ENCODE measurements around the gene PRELID3B.
A peak's percentile ranks its signal among the peaks of the same experiment; 100 is the strongest.

Gene PRELID3B

DNA sequence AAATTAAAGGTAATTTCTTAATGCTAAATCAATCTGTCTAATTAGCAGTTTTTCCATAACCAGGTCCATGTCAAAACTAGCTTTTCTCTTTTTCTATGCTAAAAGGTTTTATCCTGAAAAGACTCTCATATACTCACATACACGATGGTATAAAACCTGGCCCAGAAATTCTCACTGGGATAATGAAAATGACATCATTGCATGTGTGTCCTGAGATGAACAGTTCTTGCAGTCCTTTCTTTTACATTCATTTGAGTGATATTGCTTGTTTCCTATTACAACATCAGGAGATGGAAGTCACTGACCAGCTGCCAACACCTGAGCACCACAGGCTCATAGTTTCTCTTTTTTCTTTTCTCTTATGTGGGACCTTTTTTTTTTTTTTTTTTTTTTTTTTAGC is 7.9 kb upstream of the PRELID3B start:
- H3K36me3 ChIP-seq (ENCODE audit: control insufficient read depth in 1 of 2, insufficient read depth in 2 of 2, low read length in 2 of 2), result no peaks in the 10 kb centered on the region
- no peak overlapping the region for H3K14ac ChIP-seq (ENCODE audit: low read length)
- H2AK5ac ChIP-seq (ENCODE audit: low read length), result no peak overlapping the region
- no peak overlapping the region for H4K12ac ChIP-seq (ENCODE audit: low read depth, low read length)
- no peak overlapping the region for H3K4me3 ChIP-seq (ENCODE audit: low read depth, low read length)
- H2BK5ac ChIP-seq (ENCODE audit: low read depth, low read length, poor library complexity), result no peak overlapping the region
- no peaks in the 10 kb centered on the region for H3K79me1 ChIP-seq (ENCODE audit: low read length)
- DNase-seq, result no peak
- H3K27me3 ChIP-seq (ENCODE audit: insufficient read depth, low read length), result no peaks in the 10 kb centered on the region
- no peak overlapping the region for H3K23ac ChIP-seq (ENCODE audit: low read length)
- peaks cover 0 to 2% of the 10 kb centered on the region in 2 experiments for H3K4me1 ChIP-seq (ENCODE audit: control insufficient read depth in 1 of 2, insufficient read depth in 2 of 2, low read length in 2 of 2)
- no peak overlapping the region for H3K4ac ChIP-seq (ENCODE audit: low read depth, low read length)
- no peak overlapping the region for H3K18ac ChIP-seq (ENCODE audit: low read length)
- no peak overlapping the region for H3K9ac ChIP-seq (ENCODE audit: low read length)
- no peaks in the 10 kb centered on the region for H3K9me3 ChIP-seq (ENCODE audit: insufficient read depth, low read depth, low read length)
- H2BK120ac ChIP-seq (ENCODE audit: insufficient read depth, low read length, poor library complexity), result no peak overlapping the region
- H2BK12ac ChIP-seq (ENCODE audit: low read length), result no peak overlapping the region
- no peak overlapping the region for H2AFZ ChIP-seq (ENCODE audit: insufficient read depth, low read length, poor library complexity)
- no peak overlapping the region for H3K4me2 ChIP-seq (ENCODE audit: low read length)
- H3K27ac ChIP-seq (ENCODE audit: low read depth, low read length), result no peak overlapping the region
- no peak overlapping the region for H4K91ac ChIP-seq (ENCODE audit: low read depth, low read length)
- WGBS (ENCODE audit: extremely low coverage, insufficient coverage, insufficient read length), result no CpG with 5 or more reads among the region's 1 CpG
- H3K79me2 ChIP-seq (ENCODE audit: control insufficient read depth, insufficient read depth, low read length, poor library complexity), result no peaks in the 10 kb centered on the region
- no peak overlapping the region for H4K8ac ChIP-seq (ENCODE audit: low read depth, low read length)

DNA sequence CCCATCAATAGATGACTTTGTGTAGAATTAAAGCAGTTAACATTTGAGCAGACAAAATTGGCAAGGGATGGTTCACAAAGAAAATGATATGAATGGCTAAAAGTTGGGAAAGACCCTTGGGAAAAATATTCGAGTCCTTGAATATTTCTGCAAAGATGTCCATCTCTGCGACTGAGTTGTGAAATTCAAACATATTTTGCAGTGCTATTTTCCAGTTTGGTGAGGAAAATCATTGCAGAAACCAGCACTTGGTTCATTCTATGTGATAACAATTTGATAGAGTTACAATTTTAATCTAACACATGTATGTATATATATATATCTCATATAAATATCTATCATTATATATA is 6.1 kb upstream of the PRELID3B start:
- H3K9ac ChIP-seq (ENCODE audit: low read length), result no peak overlapping the region
- H3K79me2 ChIP-seq (ENCODE audit: control insufficient read depth, insufficient read depth, low read length, poor library complexity), result no peaks in the 10 kb centered on the region
- no peak overlapping the region for H2BK5ac ChIP-seq (ENCODE audit: low read depth, low read length, poor library complexity)
- WGBS (ENCODE audit: extremely low coverage, insufficient coverage, insufficient read length), result no CpG with 5 or more reads among the region's 2 CpGs
- H3K36me3 ChIP-seq (ENCODE audit: control insufficient read depth in 1 of 2, insufficient read depth in 2 of 2, low read length in 2 of 2), result no peaks in the 10 kb centered on the region
- no peak overlapping the region for H3K18ac ChIP-seq (ENCODE audit: low read length)
- no peak overlapping the region for H3K4me2 ChIP-seq (ENCODE audit: low read length)
- no peak overlapping the region for H3K4ac ChIP-seq (ENCODE audit: low read depth, low read length)
- H3K79me1 ChIP-seq (ENCODE audit: low read length), result no peaks in the 10 kb centered on the region
- no peak overlapping the region for H2BK120ac ChIP-seq (ENCODE audit: insufficient read depth, low read length, poor library complexity)
- no peak overlapping the region for H4K8ac ChIP-seq (ENCODE audit: low read depth, low read length)
- no peak overlapping the region for H3K14ac ChIP-seq (ENCODE audit: low read length)
- no peaks in the 10 kb centered on the region for H3K9me3 ChIP-seq (ENCODE audit: insufficient read depth, low read depth, low read length)
- H2AFZ ChIP-seq (ENCODE audit: insufficient read depth, low read length, poor library complexity), result no peak overlapping the region
- H4K12ac ChIP-seq (ENCODE audit: low read depth, low read length), result no peak overlapping the region
- H3K4me3 ChIP-seq (ENCODE audit: low read depth, low read length), result no peak overlapping the region
- no peak overlapping the region for H2BK12ac ChIP-seq (ENCODE audit: low read length)
- no peaks in the 10 kb centered on the region for H3K27me3 ChIP-seq (ENCODE audit: insufficient read depth, low read length)
- H3K4me1 ChIP-seq (ENCODE audit: control insufficient read depth in 1 of 2, insufficient read depth in 2 of 2, low read length in 2 of 2), result peaks cover 0 to 4% of the 10 kb centered on the region in 2 experiments
- no peak overlapping the region for H4K91ac ChIP-seq (ENCODE audit: low read depth, low read length)
- H2AK5ac ChIP-seq (ENCODE audit: low read length), result no peak overlapping the region
- peak; percentile 41 to 96 for DNase-seq
- H3K23ac ChIP-seq (ENCODE audit: low read length), result no peak overlapping the region
- no peak overlapping the region for H3K27ac ChIP-seq (ENCODE audit: low read depth, low read length)

DNA sequence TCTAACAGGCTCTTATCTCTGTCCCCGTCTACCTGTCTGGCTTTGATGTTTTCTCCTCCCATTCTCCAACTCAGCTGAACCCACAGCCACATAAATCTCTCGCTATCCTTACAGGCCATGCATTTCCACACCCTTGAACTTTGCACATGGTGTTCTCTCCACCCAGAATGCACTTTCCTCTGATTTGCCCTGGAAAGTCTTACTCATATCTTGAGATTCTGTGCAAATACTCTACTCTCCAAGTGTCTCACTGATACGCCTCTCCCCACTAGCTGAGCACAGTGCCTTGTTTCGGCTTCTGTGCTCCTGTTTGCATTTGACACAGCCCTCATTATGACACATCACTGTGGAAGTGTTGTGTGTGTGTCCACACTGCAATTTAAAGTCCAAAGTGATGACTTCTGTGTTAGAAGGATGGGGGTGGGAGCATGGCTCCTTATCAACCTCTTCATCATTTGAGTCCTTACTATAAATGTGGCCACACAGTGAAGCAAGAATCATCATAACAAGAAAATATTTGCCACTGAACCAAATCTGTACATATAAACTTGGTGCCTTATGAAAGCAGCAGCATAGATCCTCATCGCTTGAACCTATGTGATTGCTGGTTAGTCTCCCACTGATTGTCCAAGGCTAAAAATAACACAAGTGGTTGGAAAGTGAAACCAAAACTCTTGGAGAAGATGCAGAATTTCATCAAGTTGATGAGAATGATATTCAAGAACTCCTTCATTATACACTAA is 5.5 kb upstream of the PRELID3B start:
- Histone ChIP-seq H4K91ac (ENCODE audit: low read depth, low read length) (no peak overlapping the region), H2BK5ac (ENCODE audit: low read depth, low read length, poor library complexity) (no peak overlapping the region), H3K79me1 (ENCODE audit: low read length) (peaks cover 1% of the 10 kb centered on the region), H3K4me2 (ENCODE audit: low read length) (no peak overlapping the region), H2BK12ac (ENCODE audit: low read length) (no peak overlapping the region), H3K4me1 (ENCODE audit: control insufficient read depth in 1 of 2, insufficient read depth in 2 of 2, low read length in 2 of 2) (peaks cover 0 to 6% of the 10 kb centered on the region in 2 experiments), H3K79me2 (ENCODE audit: control insufficient read depth, insufficient read depth, low read length, poor library complexity) (no peaks in the 10 kb centered on the region), H3K4me3 (ENCODE audit: low read depth, low read length) (no peak overlapping the region), H3K27ac (ENCODE audit: low read depth, low read length) (no peak overlapping the region), H3K36me3 (ENCODE audit: control insufficient read depth in 1 of 2, insufficient read depth in 2 of 2, low read length in 2 of 2) (no peaks in the 10 kb centered on the region), H3K4ac (ENCODE audit: low read depth, low read length) (no peak overlapping the region), H2BK120ac (ENCODE audit: insufficient read depth, low read length, poor library complexity) (no peak overlapping the region), H4K12ac (ENCODE audit: low read depth, low read length) (no peak overlapping the region), H2AK5ac (ENCODE audit: low read length) (no peak overlapping the region), H3K9me3 (ENCODE audit: insufficient read depth, low read depth, low read length) (no peaks in the 10 kb centered on the region), H3K23ac (ENCODE audit: low read length) (no peak overlapping the region), H3K9ac (ENCODE audit: low read length) (no peak overlapping the region), H4K8ac (ENCODE audit: low read depth, low read length) (no peak overlapping the region), H3K14ac (ENCODE audit: low read length) (no peak overlapping the region), H2AFZ (ENCODE audit: insufficient read depth, low read length, poor library complexity) (no peak overlapping the region), H3K27me3 (ENCODE audit: insufficient read depth, low read length) (no peaks in the 10 kb centered on the region), H3K18ac (ENCODE audit: low read length) (no peak overlapping the region)
- no CpG with 5 or more reads among the region's 5 CpGs for WGBS (ENCODE audit: extremely low coverage, insufficient coverage, insufficient read length)
- peak; percentile 93 to 98 for DNase-seq

DNA sequence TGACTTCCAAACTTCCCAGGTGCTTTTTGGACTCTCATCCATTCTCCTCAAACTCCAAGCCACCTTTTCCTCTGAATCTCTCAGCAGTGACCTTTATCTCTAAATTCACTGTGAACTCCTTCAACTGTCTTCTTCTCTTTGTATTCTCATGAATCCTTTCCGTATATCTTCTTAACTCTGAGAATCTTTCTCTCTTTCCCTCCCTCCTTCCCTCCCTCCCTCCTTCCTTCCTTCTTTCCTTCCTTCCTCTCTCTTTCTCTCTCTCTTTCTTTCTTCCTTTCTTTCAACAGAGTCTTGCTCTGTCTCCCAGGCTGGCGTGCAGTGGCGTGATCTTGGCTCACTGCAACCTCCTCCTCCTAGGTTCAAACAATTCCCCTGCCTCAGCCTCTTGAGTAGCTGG is 4.3 kb upstream of the PRELID3B start:
- Histone ChIP-seq H3K4me1 (ENCODE audit: control insufficient read depth in 1 of 2, insufficient read depth in 2 of 2, low read length in 2 of 2) (peaks cover 0 to 8% of the 10 kb centered on the region in 2 experiments), H2AFZ (ENCODE audit: insufficient read depth, low read length, poor library complexity) (no peak overlapping the region), H3K79me1 (ENCODE audit: low read length) (peaks cover 6% of the 10 kb centered on the region), H4K8ac (ENCODE audit: low read depth, low read length) (no peak overlapping the region), H3K23ac (ENCODE audit: low read length) (no peak overlapping the region), H3K9me3 (ENCODE audit: insufficient read depth, low read depth, low read length) (no peaks in the 10 kb centered on the region), H3K14ac (ENCODE audit: low read length) (no peak overlapping the region), H3K79me2 (ENCODE audit: control insufficient read depth, insufficient read depth, low read length, poor library complexity) (peaks cover 3% of the 10 kb centered on the region), H2AK5ac (ENCODE audit: low read length) (no peak overlapping the region), H2BK12ac (ENCODE audit: low read length) (no peak overlapping the region), H3K27me3 (ENCODE audit: insufficient read depth, low read length) (no peaks in the 10 kb centered on the region), H3K9ac (ENCODE audit: low read length) (no peak overlapping the region), H3K4ac (ENCODE audit: low read depth, low read length) (no peak overlapping the region), H3K18ac (ENCODE audit: low read length) (no peak overlapping the region), H4K91ac (ENCODE audit: low read depth, low read length) (no peak overlapping the region), H3K27ac (ENCODE audit: low read depth, low read length) (no peak overlapping the region), H3K4me3 (ENCODE audit: low read depth, low read length) (no peak overlapping the region), H4K12ac (ENCODE audit: low read depth, low read length) (no peak overlapping the region), H3K4me2 (ENCODE audit: low read length) (no peak overlapping the region), H3K36me3 (ENCODE audit: control insufficient read depth in 1 of 2, insufficient read depth in 2 of 2, low read length in 2 of 2) (no peaks in the 10 kb centered on the region), H2BK120ac (ENCODE audit: insufficient read depth, low read length, poor library complexity) (no peak overlapping the region), H2BK5ac (ENCODE audit: low read depth, low read length, poor library complexity) (no peak overlapping the region)
- no peak for DNase-seq
- WGBS (ENCODE audit: extremely low coverage, insufficient coverage, insufficient read length), result no CpG with 5 or more reads among the region's 3 CpGs

Measured in trophoblast cell (in vitro differentiated cells and primary cell).